ENCODE data around the gene FNIP1. TPM values are rescaled to one million over a fixed set of nuclear protein-coding genes. Genes with fewer than 3 reads are reported as not detected.
A peak's percentile ranks its signal among the peaks of the same experiment; 100 is the strongest.
"Not testable (repeated sequence)": the region's sequence is repeated elsewhere in the genome, so short reads cannot be mapped to it uniquely, and the experiment has no call there.

The FNIP1 gene
- total RNA-seq, 1 donor from 2014 or later: 64.4 TPM

GRCh38 chr5:131635684-131636572 lies 160.9 kb downstream of the FNIP1 start:
- DNase-seq: peak; percentile 72

GRCh38 chr5:131634996-131635683 lies 161.7 kb downstream of the FNIP1 start, which contains the start of gene RAPGEF6:
TSS of gene RAPGEF6 (minus strand) at chr5:131635229. CDS start at chr5:131635030, 199 bp downstream.
- peak; percentile 95 for DNase-seq

- DNase-seq: peak; percentile 61
Observed at GRCh38 chr5:131634666-131634995, 162.2 kb downstream of the FNIP1 start.

- DNase-seq: no peak
Observed at GRCh38 chr5:131634238-131634637, 162.6 kb downstream of the FNIP1 start.

- DNase-seq: no peak
Observed at GRCh38 chr5:131633830-131634229, 163.0 kb downstream of the FNIP1 start.

- no peak for DNase-seq
Observed at GRCh38 chr5:131630963-131631350, 165.9 kb downstream of the FNIP1 start.

- DNase-seq: no peak
Observed at GRCh38 chr5:131630208-131630962, 166.4 kb downstream of the FNIP1 start.

- DNase-seq: no peak
Observed at GRCh38 chr5:131628990-131629389, 167.8 kb downstream of the FNIP1 start.

GRCh38 chr5:131627207-131627865 lies 169.5 kb downstream of the FNIP1 start:
- no peak for DNase-seq

- DNase-seq: peak; percentile 33
Observed at GRCh38 chr5:131622633-131623032, 174.2 kb downstream of the FNIP1 start.

- not testable (repeated sequence) for DNase-seq
Observed at GRCh38 chr5:131621164-131621563, 175.7 kb downstream of the FNIP1 start.

- DNase-seq: no peak
Observed at GRCh38 chr5:131619102-131619501, 177.7 kb downstream of the FNIP1 start.

GRCh38 chr5:131617140-131617822 lies 179.5 kb downstream of the FNIP1 start:
- DNase-seq: no peak

- no peak for DNase-seq
Observed at GRCh38 chr5:131615957-131616356, 180.9 kb downstream of the FNIP1 start.

- no peak for DNase-seq
Observed at GRCh38 chr5:131613423-131613822, 183.4 kb downstream of the FNIP1 start.

GRCh38 chr5:131611064-131611381 lies 185.8 kb downstream of the FNIP1 start:
- no peak for DNase-seq

- no peak for DNase-seq
Observed at GRCh38 chr5:131610198-131611063, 186.4 kb downstream of the FNIP1 start.

GRCh38 chr5:131609774-131610173 lies 187.0 kb downstream of the FNIP1 start:
- no peak for DNase-seq

GRCh38 chr5:131608597-131608996 lies 188.2 kb downstream of the FNIP1 start:
- DNase-seq: no peak

- DNase-seq: no peak
Observed at GRCh38 chr5:131607903-131608540, 188.8 kb downstream of the FNIP1 start.
